Transverse colon (tissue), 4 donors: Measurements from ENCODE around the gene CLSTN1. TPM values are rescaled to one million over a fixed set of nuclear protein-coding genes. Genes with fewer than 3 reads are reported as not detected.

ENCODE experiments used
- DNase-seq: peaks from one replicate; pipeline ENCODE4 v3.0.0-alpha.2; 2019
- H3K27ac ChIP-seq, 4 donors: fragments of 200-600 bp; sonication (generic); 2 replicates each; pipeline ENCODE4 v1.5.1; 2016 to 2018; ENCODE audit warnings: inconsistent platforms in 4 of 4
- H3K27me3 ChIP-seq: fragments of 200-600 bp; sonication (generic); 2 replicates; pipeline ENCODE4 v1.5.1; 2017; ENCODE audit warnings: inconsistent platforms
- H3K36me3 ChIP-seq, 4 donors: fragments of 200-600 bp; sonication (generic); 2 replicates each; pipeline ENCODE4 v1.5.1; 2017 to 2019; ENCODE audit warnings: inconsistent platforms in 4 of 4
- H3K4me1 ChIP-seq, 4 donors: fragments of 200-600 bp; sonication (generic); 2 replicates each; pipeline ENCODE4 v1.5.1; 2017 to 2020; ENCODE audit warnings: inconsistent platforms in 4 of 4
- H3K4me3 ChIP-seq, 4 donors: fragments of 200-600 bp; sonication (generic); 1 replicate in 1 of 4; 2 replicates in 3 of 4; pipeline versions ENCODE4 v1.5.1 to v1.6.1; 2017 to 2019; ENCODE audit warnings: inconsistent platforms in 4 of 4
- H3K9me3 ChIP-seq, 2 donors: fragments of 200-600 bp; sonication (generic); 2 replicates each; pipeline ENCODE4 v1.5.1; 2017 to 2019; ENCODE audit warnings: inconsistent platforms in 2 of 2
- CTCF ChIP-seq, 5 experiments: fragments of 200-600 bp in 3 of 5; fragments of 450-650 bp in 2 of 5; sonication (generic) in 3 of 5; IDR thresholded peaks; 1 replicate in 2 of 5; 2 replicates in 3 of 5; pipeline ENCODE4 v1.5.1; 2016 to 2017; ENCODE audit warnings: antibody characterized with exemption in 5 of 5, inconsistent platforms in 3 of 5, mild to moderate bottlenecking in 2 of 5, moderate library complexity in 1 of 5
- EP300 ChIP-seq: sonication (generic); formaldehyde crosslinking; IDR thresholded peaks from one replicate; pipeline ENCODE4 v1.6.1; 2017; ENCODE audit warnings: antibody characterized with exemption, low read depth
- POLR2A ChIP-seq: fragments of 450-650 bp; IDR thresholded peaks from one replicate; pipeline ENCODE4 v1.6.1; 2016; ENCODE audit warnings: antibody characterized with exemption, mild to moderate bottlenecking, moderate library complexity
- POLR2AphosphoS5 ChIP-seq, 3 donors: sonication (generic); formaldehyde crosslinking; IDR thresholded peaks; one replicate each; pipeline ENCODE4 v1.6.1; 2016; ENCODE audit warnings: antibody characterized with exemption in 3 of 3
- WGBS, 2 donors: methylation state at CpG; one replicate each; pipeline ENCODE4 v1.1.5; 2018; ENCODE audit warnings: low coverage in 1 of 2; 5-methylcytosine and 5-hydroxymethylcytosine counted together
- in situ Hi-C, 4 donors: fragments of 200-750 bp; cut with MboI; loops; one replicate each; pipeline versions ENCODE4 v1.15.0 to v1.15.1; 2017; ENCODE audit warnings: low sequenced_read_pairs in 3 of 4, low pct_ligation_motif_present in 1 of 4, low pct_unique_long_range_greater_than_20kb in 1 of 4
- intact Hi-C: fragments of 100-400 bp; cut with DNase I; formaldehyde crosslinking; loops from one replicate; pipeline ENCODE4 v1.15.1; 2023; ENCODE audit warnings: low total_unique reads
- total RNA-seq, 4 donors: library from RNA; depleted of rRNA; stranded (reverse); fragments of >200 nt; gene quantifications; one replicate each; pipeline ENCODE4 v1.1.0, GENCODE V29; 2016

Gene CLSTN1
- total RNA-seq, 4 donors from 2014 or later: 118 to 191 (median 143) TPM

GRCh38 chr1:9835404-9835757, 11.6 kb upstream of the CLSTN1 start:
- Histone ChIP-seq H3K9me3 (no peaks in the 10 kb centered on the region), H3K27me3 (no peaks in the 10 kb centered on the region), H3K36me3 (no peaks in the 10 kb centered on the region), H3K27ac (peak overlapping the region; percentile 0 to 39 (median 30)), H3K4me1 (peaks cover 8 to 34% (median 24%) of the 10 kb centered on the region in 4 donors), H3K4me3 (no peak overlapping the region)
- peak; percentile 11 for DNase-seq
- WGBS, 2 donors: 42% methylated on average over 9 of the region's 9 CpGs; no CpG with 5 or more reads in 1 of the 2 donors
- intact Hi-C loops: no loop called here
- no peak for TF ChIP-seq POLR2A
- TF ChIP-seq CTCF (IDR thresholded peaks at IDR 0.05): no peak
- no peak for TF ChIP-seq EP300
- no peak for TF ChIP-seq POLR2AphosphoS5 (IDR thresholded peaks at IDR 0.05)
- in situ Hi-C loops: no loop called here

GRCh38 chr1:9833632-9834031, 9.9 kb upstream of the CLSTN1 start:
- H3K9me3 ChIP-seq: no peaks in the 10 kb centered on the region

GRCh38 chr1:9827558-9828185, 3.9 kb upstream of the CLSTN1 start:
- 80 to 100% methylated on average over 1 to 24 of the region's 24 CpGs for WGBS, 2 donors
- no peak for TF ChIP-seq EP300
- peak in 1 of 5 experiments; percentile 10 for TF ChIP-seq CTCF (IDR thresholded peaks at IDR 0.05)
- no peak for TF ChIP-seq POLR2AphosphoS5 (IDR thresholded peaks at IDR 0.05)
- TF ChIP-seq POLR2A: no peak
- Histone ChIP-seq H3K27ac (no peak overlapping the region), H3K4me1 (peaks cover 9 to 23% (median 20%) of the 10 kb centered on the region in 4 donors), H3K9me3 (no peaks in the 10 kb centered on the region), H3K4me3 (no peak overlapping the region), H3K27me3 (no peaks in the 10 kb centered on the region), H3K36me3 (no peaks in the 10 kb centered on the region)
- no peak for DNase-seq
- in situ Hi-C loops: no loop called here
- intact Hi-C loops: no loop called here

More at GRCh38 chr1:9833632-9834031, 9.9 kb upstream of the CLSTN1 start:
- TF ChIP-seq POLR2AphosphoS5 (IDR thresholded peaks at IDR 0.05) (no peak), CTCF (IDR thresholded peaks at IDR 0.05) (no peak), EP300 (no peak), POLR2A (no peak)
- 73% methylated on average over 3 of the region's 3 CpGs; no CpG with 5 or more reads in 1 of the 2 donors for WGBS, 2 donors
- no peaks in the 10 kb centered on the region for H3K36me3 ChIP-seq
- intact Hi-C loops: no loop called here
- in situ Hi-C loops: no loop called here
- H3K4me3 ChIP-seq: no peak overlapping the region
- peaks cover 8 to 22% (median 19%) of the 10 kb centered on the region in 4 donors for H3K4me1 ChIP-seq
- DNase-seq: peak; percentile 1
- no peaks in the 10 kb centered on the region for H3K27me3 ChIP-seq
- H3K27ac ChIP-seq: no peak overlapping the region

- no peak for DNase-seq
- in situ Hi-C loops (no loop called here), intact Hi-C loops (no loop called here)
- WGBS, 2 donors: 93% methylated on average over 3 of the region's 3 CpGs; no CpG with 5 or more reads in 1 of the 2 donors
- Histone ChIP-seq H3K4me3 (no peak overlapping the region), H3K36me3 (no peaks in the 10 kb centered on the region), H3K27me3 (no peaks in the 10 kb centered on the region), H3K4me1 (peaks cover 14 to 34% (median 29%) of the 10 kb centered on the region in 4 donors), H3K9me3 (no peaks in the 10 kb centered on the region), H3K27ac (peak overlapping the region; percentile 93 to 96 (median 94))
- no peak for TF ChIP-seq POLR2AphosphoS5 (IDR thresholded peaks at IDR 0.05)
- no peak for TF ChIP-seq POLR2A
Observed at GRCh38 chr1:9826616-9827015, 2.9 kb upstream of the CLSTN1 start.
